Ishikawa (cell line): ENCODE data around the gene AGPAT3.

Experiments
- CEBPB ChIP-seq: IDR thresholded peaks from 2 replicates; pipeline ENCODE4 v1.6.1; 2012
- CREB1 ChIP-seq: IDR thresholded peaks from 2 replicates; pipeline ENCODE4 v1.6.1; 2012; ENCODE audit warnings: low read depth
- EGR1 ChIP-seq: IDR thresholded peaks from 2 replicates; pipeline ENCODE4 v1.6.1; 2012
- EP300 ChIP-seq: IDR thresholded peaks from 2 replicates; pipeline ENCODE4 v1.6.1; 2012; ENCODE audit warnings: borderline replicate concordance
- FOXM1 ChIP-seq: IDR thresholded peaks from 2 replicates; pipeline ENCODE4 v1.6.1; 2012; ENCODE audit warnings: low read depth, borderline replicate concordance
- NFIC ChIP-seq: IDR thresholded peaks from 2 replicates; pipeline ENCODE4 v1.6.1; 2012
- RAD21 ChIP-seq: IDR thresholded peaks from 2 replicates; pipeline ENCODE4 v1.6.1; 2012; ENCODE audit warnings: low read depth
- TAF1 ChIP-seq: IDR thresholded peaks from 2 replicates; pipeline ENCODE4 v1.6.1; 2012; ENCODE audit warnings: low read depth, mild to moderate bottlenecking
- TCF12 ChIP-seq: IDR thresholded peaks from 2 replicates; pipeline ENCODE4 v1.6.1; 2012; ENCODE audit warnings: low read depth
- TEAD4 ChIP-seq: IDR thresholded peaks from 2 replicates; pipeline ENCODE4 v1.6.1; 2012
- YY1 ChIP-seq: IDR thresholded peaks from 2 replicates; pipeline ENCODE4 v1.6.1; 2012; ENCODE audit warnings: low read depth
- ZBTB7A ChIP-seq: IDR thresholded peaks from 2 replicates; pipeline ENCODE4 v1.6.1; 2012; ENCODE audit warnings: low read depth
- TF ChIP-seq, protein P1 (sequence below): IDR thresholded peaks from 2 replicates; pipeline ENCODE4 v1.6.1; 2012; ENCODE audit warnings: low read depth, mild to moderate bottlenecking
- TF ChIP-seq, protein P2 (sequence below): IDR thresholded peaks from 2 replicates; pipeline ENCODE4 v1.6.1; 2012
- TF ChIP-seq, protein P3 (sequence below): IDR thresholded peaks from 2 replicates; pipeline ENCODE4 v1.6.1; 2012

The AGPAT3 gene

DNA sequence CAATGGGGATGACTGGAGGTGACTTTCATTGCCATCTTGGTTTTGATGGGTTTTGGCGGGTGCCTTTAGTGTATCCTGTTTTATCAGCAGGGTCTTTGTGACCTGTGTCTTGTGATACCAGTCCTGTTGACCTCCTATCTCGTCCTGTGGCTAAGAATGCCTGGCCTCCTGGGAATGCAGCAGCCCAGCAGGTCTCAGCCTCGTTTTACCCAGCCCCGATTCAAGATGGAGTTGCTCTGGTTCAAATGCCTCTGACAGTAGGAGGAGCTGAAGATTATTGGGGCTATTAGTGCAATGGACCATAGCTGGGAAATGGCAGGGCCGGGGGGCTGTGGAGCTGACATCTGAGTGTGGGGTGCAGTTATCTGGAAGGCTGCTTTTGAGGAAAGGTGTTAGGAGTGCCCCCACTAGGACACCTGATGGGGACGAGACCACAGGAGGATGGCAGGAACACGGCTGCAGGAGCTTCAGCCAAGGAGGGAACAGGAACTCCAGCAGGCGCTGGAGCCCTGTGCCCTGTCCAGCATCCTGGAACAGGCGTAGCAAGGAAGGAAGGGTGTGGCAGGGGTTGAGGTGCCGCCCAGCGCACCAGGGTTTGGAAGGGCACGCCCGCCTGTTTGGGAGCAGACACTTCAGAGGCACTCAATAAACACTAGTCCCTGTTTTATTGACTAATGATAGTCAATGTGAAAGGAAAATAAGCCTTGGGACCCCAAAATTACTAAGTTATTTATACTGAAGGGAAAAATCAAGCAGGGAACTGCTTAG, 15.3 kb upstream of the AGPAT3 start:
- TF ChIP-seq, protein P1, sequence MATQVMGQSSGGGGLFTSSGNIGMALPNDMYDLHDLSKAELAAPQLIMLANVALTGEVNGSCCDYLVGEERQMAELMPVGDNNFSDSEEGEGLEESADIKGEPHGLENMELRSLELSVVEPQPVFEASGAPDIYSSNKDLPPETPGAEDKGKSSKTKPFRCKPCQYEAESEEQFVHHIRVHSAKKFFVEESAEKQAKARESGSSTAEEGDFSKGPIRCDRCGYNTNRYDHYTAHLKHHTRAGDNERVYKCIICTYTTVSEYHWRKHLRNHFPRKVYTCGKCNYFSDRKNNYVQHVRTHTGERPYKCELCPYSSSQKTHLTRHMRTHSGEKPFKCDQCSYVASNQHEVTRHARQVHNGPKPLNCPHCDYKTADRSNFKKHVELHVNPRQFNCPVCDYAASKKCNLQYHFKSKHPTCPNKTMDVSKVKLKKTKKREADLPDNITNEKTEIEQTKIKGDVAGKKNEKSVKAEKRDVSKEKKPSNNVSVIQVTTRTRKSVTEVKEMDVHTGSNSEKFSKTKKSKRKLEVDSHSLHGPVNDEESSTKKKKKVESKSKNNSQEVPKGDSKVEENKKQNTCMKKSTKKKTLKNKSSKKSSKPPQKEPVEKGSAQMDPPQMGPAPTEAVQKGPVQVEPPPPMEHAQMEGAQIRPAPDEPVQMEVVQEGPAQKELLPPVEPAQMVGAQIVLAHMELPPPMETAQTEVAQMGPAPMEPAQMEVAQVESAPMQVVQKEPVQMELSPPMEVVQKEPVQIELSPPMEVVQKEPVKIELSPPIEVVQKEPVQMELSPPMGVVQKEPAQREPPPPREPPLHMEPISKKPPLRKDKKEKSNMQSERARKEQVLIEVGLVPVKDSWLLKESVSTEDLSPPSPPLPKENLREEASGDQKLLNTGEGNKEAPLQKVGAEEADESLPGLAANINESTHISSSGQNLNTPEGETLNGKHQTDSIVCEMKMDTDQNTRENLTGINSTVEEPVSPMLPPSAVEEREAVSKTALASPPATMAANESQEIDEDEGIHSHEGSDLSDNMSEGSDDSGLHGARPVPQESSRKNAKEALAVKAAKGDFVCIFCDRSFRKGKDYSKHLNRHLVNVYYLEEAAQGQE: 0 out of 2 replicates have a peak, but pooled peaks have one; percentile 25
- no peak for TF ChIP-seq TCF12
- TF ChIP-seq CEBPB: no peak

DNA sequence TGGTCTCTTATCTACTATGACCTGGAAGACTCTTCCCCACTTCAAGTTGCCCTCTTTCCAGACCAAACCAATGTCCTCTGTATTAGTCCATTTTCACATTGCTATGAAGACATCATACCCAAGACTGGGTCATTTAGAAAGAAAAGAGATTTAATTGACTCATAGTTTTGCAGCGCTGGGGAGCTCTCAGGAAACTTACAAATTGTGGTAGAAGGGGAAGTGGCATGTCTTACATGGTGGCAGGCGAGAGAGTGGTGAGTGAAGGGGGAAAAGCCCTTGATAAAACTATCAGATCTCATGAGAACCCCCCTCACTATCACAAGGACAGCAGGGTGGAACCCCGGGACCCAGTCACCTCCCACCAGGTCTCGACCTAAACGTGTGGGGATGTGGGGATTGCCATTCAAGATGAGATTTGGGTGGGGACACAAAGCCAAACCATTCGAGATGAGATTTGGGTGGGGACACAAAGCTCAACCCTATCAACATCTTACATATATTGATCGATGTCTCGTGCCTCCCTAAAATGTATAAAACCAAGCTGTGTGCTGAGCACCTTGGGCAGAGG, 14.2 kb upstream of the AGPAT3 start:
- TF ChIP-seq YY1 (no peak), CREB1 (no peak), NFIC (no peak), EP300 (no peak), TEAD4 (no peak), CEBPB (no peak), EGR1 (no peak), TCF12 (no peak), ZBTB7A (no peak)
- TF ChIP-seq, protein P2, sequence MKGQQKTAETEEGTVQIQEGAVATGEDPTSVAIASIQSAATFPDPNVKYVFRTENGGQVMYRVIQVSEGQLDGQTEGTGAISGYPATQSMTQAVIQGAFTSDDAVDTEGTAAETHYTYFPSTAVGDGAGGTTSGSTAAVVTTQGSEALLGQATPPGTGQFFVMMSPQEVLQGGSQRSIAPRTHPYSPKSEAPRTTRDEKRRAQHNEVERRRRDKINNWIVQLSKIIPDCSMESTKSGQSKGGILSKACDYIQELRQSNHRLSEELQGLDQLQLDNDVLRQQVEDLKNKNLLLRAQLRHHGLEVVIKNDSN: no peak
- TF ChIP-seq, protein P1: no peak
- TF ChIP-seq, protein P3, sequence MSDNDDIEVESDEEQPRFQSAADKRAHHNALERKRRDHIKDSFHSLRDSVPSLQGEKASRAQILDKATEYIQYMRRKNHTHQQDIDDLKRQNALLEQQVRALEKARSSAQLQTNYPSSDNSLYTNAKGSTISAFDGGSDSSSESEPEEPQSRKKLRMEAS: no peak

DNA sequence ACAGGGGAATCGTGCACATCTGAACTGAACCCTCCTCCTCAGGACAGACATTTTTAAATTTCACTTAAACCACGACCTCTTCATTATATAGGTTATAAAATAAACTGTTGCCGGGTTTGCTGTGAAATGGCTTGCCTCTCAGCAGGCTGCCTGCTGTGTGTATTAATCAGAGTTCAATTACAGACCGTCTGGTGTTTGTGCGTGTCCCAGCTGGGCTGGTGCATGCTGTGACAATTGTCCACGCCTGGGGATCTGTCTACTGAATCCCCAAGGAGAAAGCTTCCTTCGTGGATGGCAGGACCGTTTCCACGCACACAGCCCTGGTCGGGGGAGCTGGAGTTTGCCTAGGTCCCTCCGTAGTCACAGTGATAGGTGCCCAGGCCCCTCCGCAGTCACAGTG, 13.4 kb upstream of the AGPAT3 start:
- TF ChIP-seq FOXM1 (no peak), CREB1 (no peak), YY1 (no peak), TEAD4 (no peak), NFIC (no peak), RAD21 (no peak), EGR1 (no peak), EP300 (no peak), TAF1 (no peak), CEBPB (no peak), TCF12 (no peak), ZBTB7A (no peak)
- TF ChIP-seq, protein P2: no peak
- TF ChIP-seq, protein P1: no peak
- TF ChIP-seq, protein P3: no peak

DNA sequence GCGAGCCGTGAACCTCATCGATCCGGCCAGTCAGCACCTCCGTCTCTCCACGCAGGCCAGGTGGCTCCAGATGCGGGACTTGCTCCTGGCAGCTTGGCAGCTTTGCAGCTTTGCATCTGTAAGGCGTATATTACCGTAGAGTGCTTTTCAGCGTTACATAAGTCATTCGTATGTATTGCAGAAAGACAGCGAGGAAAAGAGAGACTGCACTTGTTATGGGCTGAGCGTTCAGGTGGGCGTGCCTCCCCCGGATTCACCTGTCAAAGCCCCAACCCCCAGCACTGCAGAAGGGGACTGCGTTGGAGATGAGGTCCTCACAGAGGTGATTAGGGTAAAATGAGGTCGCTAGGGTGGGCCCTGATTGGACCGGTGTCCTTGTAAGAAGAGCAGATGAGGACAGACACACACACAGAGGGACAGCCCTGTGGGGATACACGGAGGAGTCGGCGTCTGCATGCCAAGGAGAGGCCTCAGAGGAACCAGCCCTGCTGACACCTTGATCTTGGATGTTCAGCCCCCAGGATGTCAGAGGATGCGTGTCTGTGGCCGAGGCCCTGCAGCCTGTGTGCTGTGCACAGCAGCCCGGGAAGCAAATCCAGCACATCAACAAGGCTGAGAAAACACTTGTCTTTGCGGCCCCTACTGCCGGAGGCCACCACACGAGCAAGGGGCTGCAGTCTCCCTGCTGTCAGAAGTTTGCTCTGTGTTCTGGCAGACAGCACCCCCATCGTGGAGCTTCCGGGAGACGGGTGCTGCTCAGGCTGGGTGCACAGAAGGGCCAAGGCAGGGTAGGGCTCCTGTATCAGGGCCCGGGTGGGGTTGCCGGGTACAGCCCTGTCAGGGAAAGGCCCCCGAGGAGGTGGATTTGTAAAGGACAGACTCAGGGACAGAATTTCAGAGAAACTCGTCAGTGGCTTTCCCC, 10.9 kb upstream of the AGPAT3 start:
- TF ChIP-seq ZBTB7A: no peak
- TF ChIP-seq FOXM1: no peak
- TF ChIP-seq YY1: no peak
- no peak for TF ChIP-seq EP300
- TF ChIP-seq CREB1: no peak
- no peak for TF ChIP-seq EGR1
- no peak for TF ChIP-seq NFIC
- TF ChIP-seq, protein P3: no peak
- TF ChIP-seq TAF1: no peak
- no peak for TF ChIP-seq CEBPB
- TF ChIP-seq, protein P2: no peak
- no peak for TF ChIP-seq TEAD4
- no peak for TF ChIP-seq TCF12
- no peak for TF ChIP-seq RAD21
- TF ChIP-seq, protein P1: no peak
